Measurements from ENCODE around the gene ENO4. TPM values are rescaled to one million over a fixed set of nuclear protein-coding genes. Genes with fewer than 3 reads are reported as not detected.
A peak's percentile ranks its signal among the peaks of the same experiment; 100 is the strongest.

The ENO4 gene
- total RNA-seq, 4 donors from 2014 or later = 0.17 to 1.1 (median 0.29) TPM; not detected in 1

GRCh38 chr10:116833986-116834985 lies 15.0 kb upstream of the ENO4 start:
- intact Hi-C loops (cut with DNase I) = no loop called here
- H3K4me1 ChIP-seq = no peaks in the 10 kb centered on the region
- no peak overlapping the region for H3K4me3 ChIP-seq
- peaks cover 0 to 34% (median 2%) of the 10 kb centered on the region in 4 donors for H3K36me3 ChIP-seq
- TF ChIP-seq POLR2A (IDR thresholded peaks at IDR 0.05; ENCODE audit: low read depth) (no peak), CTCF (IDR thresholded peaks at IDR 0.05) (no peak), POLR2AphosphoS5 (IDR thresholded peaks at IDR 0.05) (no peak), EP300 (IDR thresholded peaks at IDR 0.05) (no peak)
- H3K27ac ChIP-seq (replicated peaks in 1 of 4) = no peak overlapping the region
- no peaks in the 10 kb centered on the region for H3K9me3 ChIP-seq
- DNase-seq (ENCODE audit: extremely low spot score) = peak; percentile 66
- H3K27me3 ChIP-seq = no peaks in the 10 kb centered on the region
- WGBS = 76% methylated on average over 17 of the region's 17 CpGs

- no peak for DNase-seq (ENCODE audit: extremely low spot score)
- no peak overlapping the region for H3K27ac ChIP-seq (replicated peaks in 1 of 4)
- 69% methylated on average over 7 of the region's 7 CpGs for WGBS
- H3K4me3 ChIP-seq = no peak overlapping the region
- intact Hi-C loops (cut with DNase I) = no loop called here
- peaks cover 0 to 27% (median 2%) of the 10 kb centered on the region in 4 donors for H3K36me3 ChIP-seq
- H3K9me3 ChIP-seq = no peaks in the 10 kb centered on the region
- no peaks in the 10 kb centered on the region for H3K27me3 ChIP-seq
- TF ChIP-seq EP300 (IDR thresholded peaks at IDR 0.05) = no peak
- no peak for TF ChIP-seq CTCF (IDR thresholded peaks at IDR 0.05)
- TF ChIP-seq POLR2AphosphoS5 (IDR thresholded peaks at IDR 0.05) = no peak
- no peak for TF ChIP-seq POLR2A (IDR thresholded peaks at IDR 0.05; ENCODE audit: low read depth)
- H3K4me1 ChIP-seq = no peaks in the 10 kb centered on the region
Measured at GRCh38 chr10:116835658-116836057, 13.6 kb upstream of the ENO4 start.

- Histone ChIP-seq H3K36me3 (peaks cover 0 to 27% (median 2%) of the 10 kb centered on the region in 4 donors), H3K4me1 (no peaks in the 10 kb centered on the region), H3K9me3 (no peaks in the 10 kb centered on the region), H3K27ac (replicated peaks in 1 of 4) (no peak overlapping the region), H3K27me3 (no peaks in the 10 kb centered on the region), H3K4me3 (no peak overlapping the region)
- 74% methylated on average over 4 of the region's 4 CpGs for WGBS
- intact Hi-C loops (cut with DNase I) = no loop called here
- peak; percentile 83 for DNase-seq (ENCODE audit: extremely low spot score)
- TF ChIP-seq POLR2A (IDR thresholded peaks at IDR 0.05; ENCODE audit: low read depth) (no peak), EP300 (IDR thresholded peaks at IDR 0.05) (no peak), CTCF (IDR thresholded peaks at IDR 0.05) (no peak), POLR2AphosphoS5 (IDR thresholded peaks at IDR 0.05) (no peak)
Measured at GRCh38 chr10:116836083-116836482, 13.2 kb upstream of the ENO4 start.

GRCh38 chr10:116836902-116837523 lies 12.3 kb upstream of the ENO4 start:
- DNase-seq (ENCODE audit: extremely low spot score) = peak; percentile 57
- no peaks in the 10 kb centered on the region for H3K9me3 ChIP-seq
- intact Hi-C loops (cut with DNase I) = no loop called here
- WGBS = 80% methylated on average over 8 of the region's 8 CpGs
- H3K4me1 ChIP-seq = no peaks in the 10 kb centered on the region
- H3K27me3 ChIP-seq = no peaks in the 10 kb centered on the region
- peaks cover 0 to 20% (median 2%) of the 10 kb centered on the region in 4 donors for H3K36me3 ChIP-seq
- no peak for TF ChIP-seq CTCF (IDR thresholded peaks at IDR 0.05)
- no peak for TF ChIP-seq EP300 (IDR thresholded peaks at IDR 0.05)
- no peak for TF ChIP-seq POLR2AphosphoS5 (IDR thresholded peaks at IDR 0.05)
- TF ChIP-seq POLR2A (IDR thresholded peaks at IDR 0.05; ENCODE audit: low read depth) = no peak
- H3K4me3 ChIP-seq = no peak overlapping the region
- H3K27ac ChIP-seq (replicated peaks in 1 of 4) = no peak overlapping the region
